Activated CD4-positive, alpha-beta T cell treated with anti-CD3 and anti-CD28 coated beads for 36 hours (primary cell): ENCODE results near the gene CARD8. TPM values are rescaled to one million over a fixed set of nuclear protein-coding genes. Genes with fewer than 3 reads are reported as not detected.
A peak's percentile ranks its signal among the peaks of the same experiment; 100 is the strongest.

ENCODE experiments used
- ATAC-seq: fragments of 200-7000 bp; cut with Tn5 transposase; one replicate; pipeline ENCODE4 v1.10.0; 2021; ENCODE audit warnings: mild to moderate bottlenecking, moderate library complexity
- CTCF ChIA-PET: fragments of 350-600 bp; sonication (Branson Sonifier 250); formaldehyde crosslinking; loops from one replicate; lab custom pipeline; 2021; ENCODE audit warnings: antibody characterized with exemption; lab: Charles Lee
- POLR2A ChIA-PET: fragments of 350-600 bp; sonication (Branson Sonifier 250); formaldehyde crosslinking; loops from one replicate; lab custom pipeline; 2021; ENCODE audit warnings: antibody characterized with exemption, inconsistent platforms; lab: Charles Lee
- DNase-seq: peaks from one replicate; pipeline ENCODE4 v3.0.0-alpha.2; 2020
- H3K27ac Mint-ChIP-seq: one replicate; pipeline ENCODE4 v1.8.0; 2021; ENCODE audit warnings: mixed read lengths
- H3K27me3 Mint-ChIP-seq: one replicate; pipeline ENCODE4 v1.8.0; 2021; ENCODE audit warnings: mixed read lengths
- H3K36me3 Mint-ChIP-seq: one replicate; pipeline ENCODE4 v1.8.0; 2021; ENCODE audit warnings: low read depth, mixed read lengths
- H3K4me1 Mint-ChIP-seq: one replicate; pipeline ENCODE4 v1.8.0; 2021; ENCODE audit warnings: mixed read lengths
- H3K4me3 Mint-ChIP-seq: one replicate; pipeline ENCODE4 v1.8.0; 2021; ENCODE audit warnings: mild to moderate bottlenecking, moderate library complexity, mixed read lengths
- H3K9me3 Mint-ChIP-seq: one replicate; pipeline ENCODE4 v1.8.0; 2021; ENCODE audit warnings: low read depth, mixed read lengths
- intact Hi-C, 2 experiments: fragments of 100-400 bp; cut with DNase I in 1 of 2; cut with micrococcal nuclease in 1 of 2; formaldehyde crosslinking; loops; one replicate each; pipeline versions ENCODE4 v1.14.2 to v1.15.1; 2022 to 2024; cut with DNase I, micrococcal nuclease
- total RNA-seq, 2 experiments: library from RNA; stranded (reverse); gene quantifications; one replicate each; pipeline ENCODE4 v1.2.3, GENCODE V29; 2021

Gene CARD8
- total RNA-seq, 2 experiments from 2014 or later = 109 to 118 TPM

DNA sequence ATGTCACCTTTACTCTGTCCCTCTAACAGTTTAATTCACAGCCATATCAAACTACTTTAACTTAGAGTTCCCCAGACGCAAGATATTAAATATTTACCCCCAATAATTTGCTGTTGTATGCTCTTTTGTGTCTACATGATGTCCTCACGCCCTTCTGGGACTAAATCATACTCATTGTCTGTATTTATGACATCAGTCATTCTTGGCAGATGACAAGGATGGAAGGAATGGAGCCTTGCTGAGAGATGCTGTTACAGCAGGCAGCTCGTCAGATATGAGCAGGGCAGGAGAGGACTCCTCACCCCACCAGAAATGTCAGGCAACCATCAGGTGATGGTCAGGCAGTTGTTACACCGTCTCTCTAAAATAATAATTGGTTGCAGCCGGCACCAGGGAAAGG lies 41.8 kb downstream of the CARD8 start:
- ATAC-seq = no peak
- CTCF ChIA-PET = no interaction called here
- no peak overlapping the region for H3K27ac Mint-ChIP-seq

DNA sequence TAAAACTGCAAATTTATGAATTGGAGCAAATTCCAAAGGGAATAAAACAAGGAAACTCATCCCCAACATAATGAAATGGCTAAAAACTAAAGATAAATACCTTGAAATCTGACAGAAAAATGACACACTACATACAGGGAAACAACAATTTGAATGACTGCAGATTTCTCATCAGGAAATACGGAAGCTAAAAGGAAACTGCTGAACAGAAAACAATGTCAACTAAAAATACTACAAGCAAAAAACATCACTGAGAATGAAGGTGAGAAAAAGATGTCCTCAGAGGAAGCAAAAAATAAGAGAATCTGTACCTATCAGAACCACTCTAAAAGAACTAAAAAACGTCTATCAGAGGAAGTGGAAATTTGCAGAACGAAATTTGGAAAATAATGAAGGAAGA lies 45.7 kb downstream of the CARD8 start:
- no peak overlapping the region for H3K4me3 Mint-ChIP-seq
- H3K27me3 Mint-ChIP-seq = no peaks in the 10 kb centered on the region
- peaks cover 41% of the 10 kb centered on the region for H3K36me3 Mint-ChIP-seq
- DNase-seq = no peak
- CTCF ChIA-PET = interaction anchor here (1.0 to 1.2 kb wide), 2 partner anchors 55 to 246 kb away, joined by 3 read pairs; no protein-coding TSS in a partner anchor
- intact Hi-C loops = no loop called here
- POLR2A ChIA-PET = no interaction called here
- no peaks in the 10 kb centered on the region for H3K9me3 Mint-ChIP-seq
- no peak for ATAC-seq
- peak overlapping the region; percentile 75 for H3K27ac Mint-ChIP-seq
- peaks cover 22% of the 10 kb centered on the region for H3K4me1 Mint-ChIP-seq

More for the DNA sequence above, 41.8 kb downstream of the CARD8 start:
- intact Hi-C loops = no loop called here
- Mint-ChIP-seq H3K27me3 (no peaks in the 10 kb centered on the region), H3K9me3 (no peaks in the 10 kb centered on the region), H3K4me3 (no peak overlapping the region), H3K4me1 (peaks cover 8% of the 10 kb centered on the region), H3K36me3 (peaks cover 48% of the 10 kb centered on the region)
- POLR2A ChIA-PET = no interaction called here
- no peak for DNase-seq

DNA sequence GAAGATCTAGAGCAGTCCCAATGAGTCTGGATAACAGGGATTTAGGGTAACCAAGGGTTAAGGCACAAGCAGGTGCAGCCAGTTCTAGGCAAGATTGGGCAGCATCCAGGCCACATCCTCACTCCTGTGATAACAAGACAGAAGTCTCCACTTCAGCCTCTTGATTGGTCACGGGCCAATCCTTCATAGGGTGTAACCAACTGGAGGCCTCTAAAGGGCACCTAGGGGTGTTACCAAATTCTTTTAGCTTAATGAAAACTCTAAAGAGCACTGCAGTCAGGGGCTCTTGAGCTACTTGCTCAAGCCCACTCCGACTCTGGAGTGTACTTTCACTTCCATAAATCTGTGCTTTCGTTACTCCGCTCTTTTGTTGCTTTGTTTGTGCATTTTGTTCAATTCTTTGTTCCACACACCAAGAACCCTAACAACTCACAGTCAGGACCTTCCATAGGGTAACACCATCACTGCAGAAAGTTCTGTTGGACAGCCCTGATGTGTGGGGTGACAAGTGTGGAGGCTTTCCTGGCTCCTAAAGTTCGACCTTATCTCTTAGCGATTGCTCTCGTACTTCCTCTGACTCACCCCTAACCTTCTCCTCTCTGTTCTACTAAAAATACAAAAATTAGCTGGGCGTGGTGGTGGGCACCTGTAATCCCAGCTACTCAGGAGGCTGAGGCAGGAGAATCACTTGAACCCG lies 49.2 kb downstream of the CARD8 start:
- DNase-seq = no peak
- intact Hi-C loops = no loop called here
- no peak for ATAC-seq
- peak overlapping the region; percentile 76 for H3K27ac Mint-ChIP-seq
- H3K27me3 Mint-ChIP-seq = no peaks in the 10 kb centered on the region
- peaks cover 27% of the 10 kb centered on the region for H3K36me3 Mint-ChIP-seq
- CTCF ChIA-PET = interaction anchor here (0.8 kb wide), 1 partner anchor 54 kb away, joined by 3 read pairs; no protein-coding TSS in a partner anchor
- no peak overlapping the region for H3K4me3 Mint-ChIP-seq
- no peaks in the 10 kb centered on the region for H3K9me3 Mint-ChIP-seq
- POLR2A ChIA-PET = no interaction called here
- peaks cover 24% of the 10 kb centered on the region for H3K4me1 Mint-ChIP-seq

DNA sequence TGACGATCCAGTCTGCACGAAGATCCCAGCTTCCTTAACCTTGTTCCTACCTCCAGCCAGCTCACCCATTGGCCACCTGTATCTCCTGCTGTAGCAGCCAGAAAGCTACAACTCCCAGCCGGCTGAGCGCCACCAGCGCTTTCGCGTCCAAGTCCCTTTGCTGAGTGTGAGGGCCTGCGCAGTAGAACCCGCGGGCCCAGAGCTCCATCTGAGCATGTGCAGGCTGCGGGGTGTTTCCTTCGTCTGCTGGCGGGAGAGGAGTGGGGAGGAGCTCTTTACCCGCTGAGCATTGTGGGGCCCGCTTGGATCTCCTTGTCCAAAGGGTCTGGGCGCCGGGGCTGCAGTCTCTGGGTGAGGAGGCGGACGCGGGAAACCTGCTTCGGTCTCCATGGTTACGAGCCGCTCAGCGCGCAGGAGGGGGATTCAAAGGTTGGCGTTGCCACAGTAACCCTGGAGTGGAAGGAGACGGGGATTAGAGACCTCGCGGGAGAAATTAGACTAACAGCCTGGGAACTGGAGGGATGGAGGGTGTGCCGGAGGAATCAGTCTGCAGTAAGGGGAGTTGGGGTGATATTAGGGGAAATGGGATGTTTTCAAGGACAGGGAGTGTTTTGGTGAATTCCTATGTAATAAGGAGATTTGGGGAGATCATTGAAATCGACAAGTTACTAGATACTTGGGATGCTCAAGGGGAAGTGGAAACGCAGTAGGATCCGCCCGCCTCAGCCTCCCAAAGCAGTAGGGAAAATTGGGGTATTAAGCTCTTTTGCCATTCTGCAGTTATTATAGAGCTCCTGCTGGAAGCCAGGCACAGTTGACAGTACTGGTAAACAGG lies 51.7 kb downstream of the CARD8 start:
- DNase-seq = peak; percentile 97
- ATAC-seq = peak; percentile 100

DNA sequence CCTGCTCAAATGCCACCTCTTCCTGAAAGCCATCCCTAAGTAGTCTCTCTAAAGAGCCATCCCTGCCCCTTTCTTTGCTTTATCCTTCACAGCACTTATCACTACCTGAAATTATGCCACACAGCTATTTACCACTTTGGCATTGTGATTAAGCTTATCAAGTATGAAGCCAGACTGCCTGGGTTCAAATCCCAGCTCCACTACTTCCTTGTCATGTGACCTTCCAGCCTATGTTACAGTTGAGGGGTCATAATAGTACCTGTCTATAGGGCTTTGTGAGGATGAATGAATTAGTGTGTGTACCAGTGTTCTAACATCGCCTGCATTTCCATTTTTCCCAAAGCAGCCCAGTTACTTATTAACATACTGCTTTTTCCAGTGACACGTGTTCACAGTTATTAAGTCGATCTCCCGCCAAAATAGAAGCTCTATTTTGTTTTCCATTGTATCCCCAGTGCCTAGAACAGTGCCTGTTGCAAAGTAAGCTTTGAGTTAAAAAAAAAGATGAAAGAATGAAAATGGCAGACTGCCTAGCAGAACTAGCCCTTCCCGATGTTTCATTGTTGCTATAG lies 52.4 kb downstream of the CARD8 start:
- ATAC-seq (no peak), DNase-seq (peak; percentile 46)
- peaks cover 16% of the 10 kb centered on the region for H3K4me1 Mint-ChIP-seq
- intact Hi-C loops = loop anchor here (1.0 to 5.0 kb wide), 3 partner anchors 33 to 57 kb away; partner anchors contain the start of genes LIG1 (in 1 of the 2) and ZSWIM9 (in 1 of the 2)
- CTCF ChIA-PET = interaction anchor here (0.6 to 4.6 kb wide), 26 partner anchors 9 to 160 kb away, joined by 3 to 33 read pairs (median 4); partner anchors contain the start of genes EMP3, SYNGR4 and TMEM143
- no peaks in the 10 kb centered on the region for H3K9me3 Mint-ChIP-seq
- POLR2A ChIA-PET = interaction anchor here (0.6 to 1.6 kb wide), 15 partner anchors 9 to 161 kb away, joined by 3 to 15 read pairs (median 4); partner anchors contain the start of genes CARD8, SYNGR4, TMEM143 and ZSWIM9
- H3K27me3 Mint-ChIP-seq = no peaks in the 10 kb centered on the region
- H3K36me3 Mint-ChIP-seq = peaks cover 16% of the 10 kb centered on the region
- H3K27ac Mint-ChIP-seq = no peak overlapping the region
- no peak overlapping the region for H3K4me3 Mint-ChIP-seq

More for the DNA sequence above, 51.7 kb downstream of the CARD8 start:
- Mint-ChIP-seq H3K4me3 (no peak overlapping the region), H3K27ac (no peak overlapping the region), H3K27me3 (no peaks in the 10 kb centered on the region), H3K9me3 (no peaks in the 10 kb centered on the region), H3K36me3 (peaks cover 15% of the 10 kb centered on the region), H3K4me1 (peaks cover 16% of the 10 kb centered on the region)
- CTCF ChIA-PET = interaction anchor here (0.6 to 4.6 kb wide), 26 partner anchors 10 to 1064 kb away, joined by 3 to 33 read pairs (median 4); partner anchors contain the start of genes EMP3, PLA2G4C, SYNGR4 and TMEM143
- intact Hi-C loops = loop anchor here (1.0 to 5.0 kb wide), 6 partner anchors 34 to 117 kb away; partner anchors contain the start of genes LIG1 (in 2 of the 2), ZSWIM9 (in 2 of the 2) and PLA2G4C (in 1 of the 2)
- POLR2A ChIA-PET = interaction anchor here (0.6 to 1.6 kb wide), 16 partner anchors 9 to 160 kb away, joined by 3 to 15 read pairs (median 4); partner anchors contain the start of genes CARD8, SYNGR4, TMEM143 and ZSWIM9

DNA sequence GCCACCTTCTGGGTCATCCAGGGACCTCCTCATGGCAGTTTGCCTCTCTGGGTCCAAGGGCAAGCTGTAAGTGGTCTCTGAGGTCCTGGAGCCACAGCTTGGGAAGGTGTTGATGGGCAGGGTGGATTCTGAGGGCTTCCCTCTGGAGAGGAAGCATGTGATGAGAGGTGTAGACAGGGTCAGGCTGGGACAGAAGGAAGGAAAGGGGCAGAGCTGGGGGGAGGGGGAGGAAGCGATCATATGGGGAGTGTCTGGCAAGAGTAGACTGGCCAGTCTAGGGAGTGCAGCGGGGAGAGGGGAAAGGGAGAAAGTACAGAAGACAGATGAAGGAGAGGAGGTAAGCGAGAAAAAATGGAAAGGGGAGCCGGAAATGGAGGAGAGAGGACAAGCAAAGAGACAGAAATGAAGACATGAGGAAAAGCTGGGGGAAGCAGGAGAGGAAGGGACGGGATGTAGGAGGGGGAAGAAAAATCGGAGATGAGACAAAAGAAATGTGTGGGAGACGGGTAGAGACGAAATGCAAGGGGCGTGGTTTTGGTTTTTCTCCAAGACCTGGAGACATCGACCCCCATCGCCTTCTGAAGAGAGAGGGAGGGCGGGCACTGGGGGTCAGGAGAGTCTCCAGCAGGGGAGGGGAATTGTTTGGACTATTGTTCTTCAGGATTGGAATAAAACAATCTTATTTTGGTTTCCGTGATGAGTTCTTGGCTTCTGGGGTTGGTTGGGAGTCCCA lies 58.6 kb downstream of the CARD8 start:
- intact Hi-C loops = no loop called here
- H3K36me3 Mint-ChIP-seq = peaks cover 2% of the 10 kb centered on the region
- ATAC-seq (no peak), DNase-seq (no peak)
- no peaks in the 10 kb centered on the region for H3K9me3 Mint-ChIP-seq
- ChIA-PET CTCF (no interaction called here), POLR2A (no interaction called here)
- H3K27ac Mint-ChIP-seq = no peak overlapping the region
- H3K27me3 Mint-ChIP-seq = no peaks in the 10 kb centered on the region
- H3K4me1 Mint-ChIP-seq = peaks cover 2% of the 10 kb centered on the region
- no peak overlapping the region for H3K4me3 Mint-ChIP-seq

DNA sequence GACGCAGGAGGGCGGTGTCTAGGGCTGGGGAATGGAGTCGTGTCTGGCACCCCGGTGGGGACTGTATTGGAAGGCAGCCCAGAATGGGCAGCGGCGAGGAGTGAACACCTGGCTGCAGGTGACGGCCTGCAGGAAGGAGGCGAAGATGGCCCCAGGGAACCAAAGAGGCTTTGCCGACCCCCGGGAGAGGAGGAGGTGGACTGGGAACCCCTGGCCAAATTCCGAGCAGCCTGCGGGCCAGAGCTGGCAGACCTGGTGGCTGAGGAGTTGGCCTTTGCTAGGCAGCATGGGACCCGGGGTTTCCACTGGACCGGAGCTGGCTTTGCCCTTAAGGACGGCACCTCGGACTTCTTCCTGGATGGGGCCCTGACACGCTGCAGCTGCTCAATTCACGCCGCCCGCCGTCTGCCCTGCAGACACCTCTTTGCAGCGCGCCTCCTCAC lies 59.4 kb downstream of the CARD8 start:
- Mint-ChIP-seq H3K4me1 (no peaks in the 10 kb centered on the region), H3K27ac (no peak overlapping the region), H3K4me3 (no peak overlapping the region), H3K9me3 (no peaks in the 10 kb centered on the region), H3K36me3 (peaks cover 2% of the 10 kb centered on the region), H3K27me3 (no peaks in the 10 kb centered on the region)
- no peak for ATAC-seq
- POLR2A ChIA-PET = no interaction called here
- no peak for DNase-seq
- CTCF ChIA-PET = no interaction called here
- intact Hi-C loops = no loop called here

DNA sequence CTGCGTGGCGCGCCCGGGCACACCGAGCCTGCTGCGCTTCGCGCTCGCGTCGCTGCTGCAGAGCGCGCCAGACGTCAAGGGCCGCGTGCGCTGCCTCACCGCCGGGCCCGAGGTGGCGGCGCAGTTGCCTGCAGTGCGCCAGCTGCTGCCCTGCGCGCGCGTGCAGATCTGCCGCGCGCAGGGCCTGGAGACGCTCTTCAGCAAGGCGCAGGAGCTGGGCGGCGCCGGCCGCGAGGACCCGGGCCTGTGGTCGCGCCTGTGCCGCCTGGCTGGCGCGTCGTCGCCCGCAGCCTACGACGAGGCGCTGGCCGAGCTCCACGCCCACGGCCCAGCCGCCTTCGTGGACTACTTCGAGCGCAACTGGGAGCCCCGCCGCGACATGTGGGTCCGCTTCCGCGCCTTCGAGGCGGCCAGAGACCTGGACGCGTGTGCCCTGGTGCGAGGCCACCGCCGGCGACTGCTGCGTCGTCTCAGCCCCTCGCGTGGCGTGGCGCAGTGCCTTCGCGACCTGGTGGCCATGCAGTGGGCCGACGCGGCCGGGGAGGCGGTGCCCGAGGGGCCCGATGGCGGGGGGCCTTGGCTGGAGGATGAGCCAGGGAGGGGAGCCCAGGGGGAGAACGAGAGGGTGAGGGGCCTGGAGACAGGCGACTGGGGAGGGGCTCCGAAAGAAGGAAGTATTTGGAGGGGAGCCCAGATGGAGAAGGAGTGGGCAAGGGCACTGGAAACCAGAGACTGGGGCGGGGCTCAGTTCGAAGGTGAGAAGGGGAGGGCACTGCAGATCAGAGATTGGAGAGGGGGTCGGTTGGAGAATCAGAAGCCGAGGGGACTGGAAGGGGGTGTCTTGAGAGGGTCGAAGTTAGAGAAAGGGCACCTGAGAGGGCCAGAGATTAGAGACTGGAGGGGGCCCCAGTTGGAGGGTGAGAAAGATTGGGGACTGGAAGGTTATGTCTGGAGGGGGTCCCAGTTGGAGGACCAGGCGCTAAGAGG lies 60.6 kb downstream of the CARD8 start:
- intact Hi-C loops = no loop called here
- DNase-seq (no peak), ATAC-seq (no peak)
- Mint-ChIP-seq H3K9me3 (no peaks in the 10 kb centered on the region), H3K27ac (no peak overlapping the region), H3K36me3 (peaks cover 5% of the 10 kb centered on the region), H3K27me3 (no peaks in the 10 kb centered on the region), H3K4me1 (no peaks in the 10 kb centered on the region), H3K4me3 (no peak overlapping the region)
- POLR2A ChIA-PET = no interaction called here
- CTCF ChIA-PET = interaction anchor here (0.6 to 1.9 kb wide), 2 partner anchors 8 to 389 kb away, joined by 5 to 13 read pairs; no protein-coding TSS in a partner anchor

DNA sequence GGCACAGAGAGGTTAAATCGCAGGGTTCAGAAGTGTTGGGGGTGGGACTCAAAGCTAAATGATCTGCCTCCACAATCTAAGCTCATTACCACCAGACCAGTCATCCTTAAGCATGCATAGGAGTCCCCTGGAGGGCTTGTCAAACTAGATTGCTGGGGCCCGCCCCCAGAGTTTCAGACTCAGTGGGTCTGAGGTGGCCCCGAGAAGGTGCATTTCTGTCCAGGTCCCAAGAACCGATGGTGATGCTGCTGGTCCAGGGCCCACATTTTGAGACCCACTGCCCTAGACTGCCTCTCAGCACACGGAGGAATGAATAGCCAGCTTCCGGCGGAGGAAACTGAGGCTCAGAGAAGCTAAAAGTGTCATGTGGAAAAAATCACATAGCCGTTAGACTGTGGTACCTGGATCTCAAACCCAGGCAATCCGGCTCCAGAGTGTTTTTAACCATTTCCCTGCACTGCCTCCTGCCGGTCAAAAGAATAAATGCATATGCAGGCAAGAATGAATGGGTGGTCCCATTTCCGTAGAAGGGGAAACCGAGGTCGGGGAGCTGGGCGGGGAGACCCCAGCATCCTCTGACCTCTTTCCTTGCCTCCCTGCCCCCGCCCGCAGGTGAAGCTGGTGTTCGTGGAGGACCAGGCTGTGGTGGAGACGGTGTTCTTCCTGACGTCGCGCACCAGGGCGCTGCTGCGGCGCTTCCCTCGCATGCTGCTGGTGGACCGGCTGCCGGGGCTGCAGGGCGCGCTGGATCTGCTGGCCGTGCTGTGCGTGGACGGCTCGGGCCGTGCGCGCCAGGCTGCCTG lies 61.5 kb downstream of the CARD8 start:
- H3K27ac Mint-ChIP-seq = no peak overlapping the region

More for the DNA sequence above, 61.5 kb downstream of the CARD8 start:
- POLR2A ChIA-PET = interaction anchor here (1.0 kb wide), 1 partner anchor 10 kb away, joined by 3 read pairs; no protein-coding TSS in a partner anchor
- Mint-ChIP-seq H3K36me3 (peaks cover 10% of the 10 kb centered on the region), H3K4me1 (no peaks in the 10 kb centered on the region), H3K4me3 (no peak overlapping the region), H3K27me3 (no peaks in the 10 kb centered on the region), H3K9me3 (no peaks in the 10 kb centered on the region)
- DNase-seq (peak; percentile 45), ATAC-seq (no peak)
- CTCF ChIA-PET = interaction anchor here (0.5 to 1.9 kb wide), 4 partner anchors 9 to 1810 kb away, joined by 3 to 13 read pairs (median 3); no protein-coding TSS in a partner anchor
- intact Hi-C loops = no loop called here
